Upper lobe of left lung (tissue), 4 donors: ENCODE results near the gene TAS2R7.

Experiments
- POLR2AphosphoS5 ChIP-seq, 2 donors: sonication (generic); formaldehyde crosslinking; IDR thresholded peaks; one replicate each; pipeline ENCODE4 v1.5.1; 2017; ENCODE audit warnings: antibody characterized with exemption in 2 of 2
- TF ChIP-seq, protein P1 (sequence below), 6 experiments: fragments of 450-650 bp in 4 of 6; fragments of 200-600 bp in 2 of 6; sonication (generic) in 2 of 6; IDR thresholded peaks; one replicate each; pipeline ENCODE4 v1.5.1; 2016 to 2019; ENCODE audit warnings: antibody characterized with exemption in 6 of 6

- TF ChIP-seq, protein P1, sequence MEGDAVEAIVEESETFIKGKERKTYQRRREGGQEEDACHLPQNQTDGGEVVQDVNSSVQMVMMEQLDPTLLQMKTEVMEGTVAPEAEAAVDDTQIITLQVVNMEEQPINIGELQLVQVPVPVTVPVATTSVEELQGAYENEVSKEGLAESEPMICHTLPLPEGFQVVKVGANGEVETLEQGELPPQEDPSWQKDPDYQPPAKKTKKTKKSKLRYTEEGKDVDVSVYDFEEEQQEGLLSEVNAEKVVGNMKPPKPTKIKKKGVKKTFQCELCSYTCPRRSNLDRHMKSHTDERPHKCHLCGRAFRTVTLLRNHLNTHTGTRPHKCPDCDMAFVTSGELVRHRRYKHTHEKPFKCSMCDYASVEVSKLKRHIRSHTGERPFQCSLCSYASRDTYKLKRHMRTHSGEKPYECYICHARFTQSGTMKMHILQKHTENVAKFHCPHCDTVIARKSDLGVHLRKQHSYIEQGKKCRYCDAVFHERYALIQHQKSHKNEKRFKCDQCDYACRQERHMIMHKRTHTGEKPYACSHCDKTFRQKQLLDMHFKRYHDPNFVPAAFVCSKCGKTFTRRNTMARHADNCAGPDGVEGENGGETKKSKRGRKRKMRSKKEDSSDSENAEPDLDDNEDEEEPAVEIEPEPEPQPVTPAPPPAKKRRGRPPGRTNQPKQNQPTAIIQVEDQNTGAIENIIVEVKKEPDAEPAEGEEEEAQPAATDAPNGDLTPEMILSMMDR (IDR thresholded peaks at IDR 0.05), result no peak
- no peak for TF ChIP-seq POLR2AphosphoS5 (IDR thresholded peaks at IDR 0.05)
Observed at GRCh38 chr12:10807186-10807585, 4.8 kb upstream of the TAS2R7 start, which contains the start of gene TAS2R8.
